Measurements from ENCODE around the gene ILF3.
A peak's percentile ranks its signal among the peaks of the same experiment; 100 is the strongest.

The ILF3 gene

GRCh38 chr19:10679743-10680142, 25.6 kb downstream of the ILF3 start:
- DNase-seq = no peak

GRCh38 chr19:10680545-10681135, 26.5 kb downstream of the ILF3 start:
- no peak for DNase-seq

- DNase-seq = no peak
Measured at GRCh38 chr19:10681658-10682057, 27.5 kb downstream of the ILF3 start.

GRCh38 chr19:10682397-10683063, 28.4 kb downstream of the ILF3 start:
- DNase-seq = no peak

- DNase-seq = no peak
Measured at GRCh38 chr19:10683064-10683426, 28.9 kb downstream of the ILF3 start.

- DNase-seq = no peak
Measured at GRCh38 chr19:10683582-10683981, 29.4 kb downstream of the ILF3 start.

GRCh38 chr19:10685210-10685609, 31.1 kb downstream of the ILF3 start:
- DNase-seq = no peak

GRCh38 chr19:10686193-10686592, 32.0 kb downstream of the ILF3 start:
- DNase-seq = no peak

GRCh38 chr19:10686661-10687517, 32.7 kb downstream of the ILF3 start:
- DNase-seq = no peak

- no peak for DNase-seq
Measured at GRCh38 chr19:10687518-10688288, 33.6 kb downstream of the ILF3 start.

- no peak for DNase-seq
Measured at GRCh38 chr19:10688545-10689280, 34.6 kb downstream of the ILF3 start.

- DNase-seq = no peak
Measured at GRCh38 chr19:10690341-10690781, 36.2 kb downstream of the ILF3 start.

GRCh38 chr19:10691178-10691881, 37.2 kb downstream of the ILF3 start:
- DNase-seq = no peak

GRCh38 chr19:10691883-10692282, 37.7 kb downstream of the ILF3 start:
- DNase-seq = no peak

GRCh38 chr19:10692673-10693264, 38.6 kb downstream of the ILF3 start:
- no peak for DNase-seq

GRCh38 chr19:10694706-10695307, 40.7 kb downstream of the ILF3 start:
- DNase-seq = no peak

GRCh38 chr19:10695401-10696398, 41.6 kb downstream of the ILF3 start:
- peak; percentile 33 to 74 for DNase-seq

- peak; percentile 3 to 11 for DNase-seq
Measured at GRCh38 chr19:10699650-10700335, 45.6 kb downstream of the ILF3 start.

GRCh38 chr19:10701955-10702525, 47.9 kb downstream of the ILF3 start:
- DNase-seq = no peak
